CD4-positive, alpha-beta memory T cell (primary cell): Measurements from ENCODE around the gene TMEM61. TPM values are rescaled to one million over a fixed set of nuclear protein-coding genes. Genes with fewer than 3 reads are reported as not detected.
A peak's percentile ranks its signal among the peaks of the same experiment; 100 is the strongest.

Experiments
- CTCF ChIA-PET: fragments of 350-600 bp; sonication (Branson Sonifier 250); formaldehyde crosslinking; loops from one replicate; lab custom pipeline; 2021; ENCODE audit warnings: inconsistent platforms; ENCODE audit not compliant: partially characterized antibody; lab: Charles Lee
- POLR2A ChIA-PET: fragments of 350-600 bp; sonication (Branson Sonifier 250); formaldehyde crosslinking; loops from one replicate; lab custom pipeline; 2021; ENCODE audit not compliant: partially characterized antibody; lab: Charles Lee
- DNase-seq, 5 donors: peaks; one replicate each; pipeline versions ENCODE4 v3.0.0 to v3.0.0-alpha.2; 2020 to 2022; ENCODE audit warnings: mixed read lengths in 1 of 5
- H3K27ac ChIP-seq: one replicate; pipeline ENCODE4 v1.7.0; 2013; ENCODE audit warnings: low read depth, low read length
- H3K27me3 ChIP-seq: 2 replicates; pipeline ENCODE4 v1.7.0; 2013; ENCODE audit warnings: mild to moderate bottlenecking, low read length, moderate library complexity; ENCODE audit not compliant: insufficient read depth
- H3K36me3 ChIP-seq: 2 replicates; pipeline ENCODE4 v1.7.0; 2013; ENCODE audit warnings: mild to moderate bottlenecking, low read length, moderate library complexity; ENCODE audit not compliant: insufficient read depth
- H3K4me1 ChIP-seq: 2 replicates; pipeline ENCODE4 v1.7.0; 2013; ENCODE audit warnings: mild to moderate bottlenecking, low read length, moderate library complexity; ENCODE audit not compliant: insufficient read depth
- H3K4me3 ChIP-seq, 2 donors: one replicate each; pipeline ENCODE4 v1.7.0; 2013; ENCODE audit warnings: low read length in 2 of 2, mild to moderate bottlenecking in 1 of 2
- H3K9me3 ChIP-seq, 2 donors: one replicate each; pipeline ENCODE4 v1.7.0; 2013; ENCODE audit warnings: low read length in 2 of 2, control low read depth in 1 of 2; ENCODE audit not compliant: control insufficient read depth in 1 of 2
- H3K27ac Mint-ChIP-seq, 7 donors: one replicate each; pipeline ENCODE4 v1.8.0; 2020 to 2021; ENCODE audit warnings: mixed read lengths in 7 of 7, mild to moderate bottlenecking in 6 of 7, inconsistent platforms in 3 of 7, moderate library complexity in 3 of 7
- H3K27me3 Mint-ChIP-seq, 2 donors: one replicate each; pipeline ENCODE4 v1.8.0; 2020 to 2021; ENCODE audit warnings: mixed read lengths in 2 of 2
- H3K36me3 Mint-ChIP-seq, 2 donors: one replicate each; pipeline ENCODE4 v1.8.0; 2020 to 2021; ENCODE audit warnings: mixed read lengths in 2 of 2, inconsistent platforms in 1 of 2, mild to moderate bottlenecking in 1 of 2
- H3K4me1 Mint-ChIP-seq, 4 donors: one replicate each; pipeline ENCODE4 v1.8.0; 2020 to 2021; ENCODE audit warnings: mixed read lengths in 4 of 4, mild to moderate bottlenecking in 1 of 4
- H3K4me3 Mint-ChIP-seq, 8 donors: one replicate each; pipeline ENCODE4 v1.8.0; 2020 to 2021; ENCODE audit warnings: mixed read lengths in 8 of 8, mild to moderate bottlenecking in 7 of 8, moderate library complexity in 6 of 8, inconsistent platforms in 3 of 8
- H3K9me3 Mint-ChIP-seq, 8 donors: one replicate each; pipeline ENCODE4 v1.8.0; 2020 to 2021; ENCODE audit warnings: mixed read lengths in 8 of 8, mild to moderate bottlenecking in 5 of 8, inconsistent platforms in 3 of 8, moderate library complexity in 1 of 8
- intact Hi-C: fragments of 100-400 bp; cut with micrococcal nuclease; formaldehyde crosslinking; loops from one replicate; pipeline ENCODE4 v1.15.1; 2023
- polyA plus RNA-seq, 2 donors: library from polyadenylated mRNA; unstranded; fragments of 300-500 nt; fragmentation: Illumina TruSeq; gene quantifications; one replicate each; pipeline ENCODE4 v1.2.3, GENCODE V29; 2021
- total RNA-seq, 2 experiments: library from RNA; stranded (reverse); gene quantifications; one replicate each; pipeline ENCODE4 v1.2.3, GENCODE V29; 2021

Gene TMEM61
- total and polyA plus RNA-seq, 4 experiments from 2014 or later, result not detected

- H3K4me3 Mint-ChIP-seq, result peak overlapping the region in 7 of 8 donors; percentile 50 to 80 (median 74)
- no peaks in the 10 kb centered on the region for H3K36me3 Mint-ChIP-seq
- intact Hi-C loops, result no loop called here
- H3K4me1 Mint-ChIP-seq, result peaks cover 21 to 29% (median 21%) of the 10 kb centered on the region in 4 donors
- ChIA-PET CTCF (interaction anchor here (1.7 to 14.5 kb wide), 4 partner anchors 8 to 54 kb away, joined by 7 to 337 read pairs (median 14); no protein-coding TSS in a partner anchor), POLR2A (interaction anchor here (0.9 to 2.1 kb wide), 3 partner anchors 45 to 50 kb away, joined by 3 to 18 read pairs (median 11); no protein-coding TSS in a partner anchor)
- no peak overlapping the region for H3K27ac ChIP-seq
- H3K27me3 ChIP-seq, result peaks cover 7% of the 10 kb centered on the region
- H3K36me3 ChIP-seq, result no peaks in the 10 kb centered on the region
- H3K9me3 Mint-ChIP-seq, result no peaks in the 10 kb centered on the region
- no peaks in the 10 kb centered on the region for H3K9me3 ChIP-seq
- no peak overlapping the region for H3K4me3 ChIP-seq
- H3K27me3 Mint-ChIP-seq, result peaks cover 15 to 24% of the 10 kb centered on the region in 2 donors
- no peak for DNase-seq
- H3K4me1 ChIP-seq, result peaks cover 22% of the 10 kb centered on the region
- peak overlapping the region; percentile 84 to 95 (median 93) for H3K27ac Mint-ChIP-seq
Observed at GRCh38 chr1:54995013-54995760, 14.8 kb downstream of the TMEM61 start.

- H3K27me3 ChIP-seq, result peaks cover 7% of the 10 kb centered on the region
Observed at GRCh38 chr1:54995835-54996234, 15.4 kb downstream of the TMEM61 start.

GRCh38 chr1:54996359-54996868 lies 16.0 kb downstream of the TMEM61 start:
- Histone ChIP-seq H3K36me3 (no peaks in the 10 kb centered on the region), H3K4me3 (peak overlapping the region in 1 of 2 donors; percentile 41), H3K27ac (peak overlapping the region; percentile 23), H3K4me1 (peaks cover 22% of the 10 kb centered on the region), H3K27me3 (peaks cover 7% of the 10 kb centered on the region), H3K9me3 (no peaks in the 10 kb centered on the region)
- Mint-ChIP-seq H3K4me1 (peaks cover 21 to 29% (median 21%) of the 10 kb centered on the region in 4 donors), H3K27ac (peak overlapping the region; percentile 84 to 95 (median 93)), H3K36me3 (no peaks in the 10 kb centered on the region), H3K4me3 (peak overlapping the region; percentile 50 to 80 (median 75)), H3K9me3 (no peaks in the 10 kb centered on the region), H3K27me3 (peaks cover 15 to 28% of the 10 kb centered on the region in 2 donors)
- intact Hi-C loops, result loop anchor here (1.0 kb wide), 3 partner anchors 46 to 324 kb away; no protein-coding TSS in a partner anchor
- peak; percentile 76 to 83 (median 81) for DNase-seq
- ChIA-PET POLR2A (interaction anchor here (0.9 to 2.1 kb wide), 4 partner anchors 46 to 51 kb away, joined by 3 to 18 read pairs (median 7); no protein-coding TSS in a partner anchor), CTCF (interaction anchor here (0.5 to 14.5 kb wide), 14 partner anchors 9 to 508 kb away, joined by 3 to 337 read pairs (median 5); no protein-coding TSS in a partner anchor)

More at GRCh38 chr1:54995835-54996234, 15.4 kb downstream of the TMEM61 start:
- peak overlapping the region; percentile 84 to 95 (median 93) for H3K27ac Mint-ChIP-seq
- H3K27me3 Mint-ChIP-seq, result peaks cover 15 to 27% of the 10 kb centered on the region in 2 donors
- peak overlapping the region; percentile 50 to 80 (median 75) for H3K4me3 Mint-ChIP-seq
- ChIA-PET CTCF (interaction anchor here (0.5 to 14.5 kb wide), 11 partner anchors 9 to 507 kb away, joined by 3 to 337 read pairs (median 7); no protein-coding TSS in a partner anchor), POLR2A (interaction anchor here (0.9 to 2.1 kb wide), 4 partner anchors 45 to 51 kb away, joined by 3 to 18 read pairs (median 7); no protein-coding TSS in a partner anchor)
- Histone ChIP-seq H3K27ac (peak overlapping the region; percentile 23), H3K4me3 (peak overlapping the region in 1 of 2 donors; percentile 41), H3K9me3 (no peaks in the 10 kb centered on the region), H3K36me3 (no peaks in the 10 kb centered on the region), H3K4me1 (peaks cover 22% of the 10 kb centered on the region)
- DNase-seq, result peak; percentile 57 to 83 (median 78)
- H3K36me3 Mint-ChIP-seq, result no peaks in the 10 kb centered on the region
- intact Hi-C loops, result loop anchor here (1.0 kb wide), 3 partner anchors 46 to 324 kb away; no protein-coding TSS in a partner anchor
- H3K4me1 Mint-ChIP-seq, result peaks cover 21 to 29% (median 21%) of the 10 kb centered on the region in 4 donors
- H3K9me3 Mint-ChIP-seq, result no peaks in the 10 kb centered on the region

DNA sequence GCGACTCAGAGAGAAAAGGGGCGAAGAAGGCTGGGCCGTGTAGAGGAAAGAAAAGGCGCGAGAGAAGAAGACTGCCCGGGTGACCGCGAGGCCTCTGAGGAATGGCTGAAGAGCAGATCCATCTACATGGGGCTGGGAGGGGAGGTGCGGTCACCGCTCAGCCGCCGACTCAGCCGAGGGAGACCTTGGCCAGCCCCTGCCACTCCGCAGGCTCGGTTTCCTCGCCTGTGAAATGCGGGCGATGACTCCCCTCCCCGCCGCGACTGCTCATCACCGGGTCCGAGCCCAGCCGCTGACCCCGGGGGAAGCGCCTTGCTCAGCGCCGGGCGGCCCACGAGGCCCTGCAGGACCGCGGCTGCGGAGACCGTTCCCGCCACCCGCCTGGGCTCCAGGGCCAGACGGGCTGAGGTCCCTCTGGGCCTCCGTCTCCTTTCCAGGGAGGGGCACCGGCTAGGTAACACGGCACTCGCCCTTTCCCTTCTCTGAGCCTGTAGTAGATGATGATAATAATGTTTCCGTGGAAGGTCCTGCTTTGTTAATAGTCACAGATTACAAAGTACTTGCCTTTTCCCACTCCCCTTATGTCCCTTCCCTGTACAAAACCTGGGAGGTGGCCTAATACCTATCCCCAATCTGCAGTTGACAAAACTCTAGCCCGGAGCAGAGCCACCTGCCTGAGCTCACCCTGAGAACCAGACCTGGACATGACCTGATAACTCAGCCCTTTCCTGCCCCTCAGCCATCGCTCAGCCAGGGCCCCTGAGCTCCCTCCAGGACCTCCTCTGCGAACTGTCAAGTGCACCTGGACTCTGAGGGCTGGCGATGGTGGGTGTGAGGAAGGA lies 16.7 kb downstream of the TMEM61 start:
- Mint-ChIP-seq H3K36me3 (no peaks in the 10 kb centered on the region), H3K4me3 (peak overlapping the region in 7 of 8 donors; percentile 68 to 80 (median 76)), H3K27me3 (peaks cover 15 to 28% of the 10 kb centered on the region in 2 donors), H3K27ac (peak overlapping the region in 5 of 7 donors; percentile 35 to 95 (median 84)), H3K4me1 (peaks cover 21 to 29% (median 21%) of the 10 kb centered on the region in 4 donors), H3K9me3 (no peaks in the 10 kb centered on the region)
- ChIA-PET POLR2A (interaction anchor here (0.9 to 2.1 kb wide), 3 partner anchors 47 to 52 kb away, joined by 3 to 18 read pairs (median 11); no protein-coding TSS in a partner anchor), CTCF (interaction anchor here (0.7 to 14.5 kb wide), 12 partner anchors 10 to 143 kb away, joined by 3 to 337 read pairs (median 6); no protein-coding TSS in a partner anchor)
- Histone ChIP-seq H3K4me3 (peak overlapping the region in 1 of 2 donors; percentile 41), H3K27ac (no peak overlapping the region), H3K4me1 (peaks cover 22% of the 10 kb centered on the region), H3K9me3 (no peaks in the 10 kb centered on the region), H3K36me3 (no peaks in the 10 kb centered on the region), H3K27me3 (peaks cover 7% of the 10 kb centered on the region)
- no peak for DNase-seq
- intact Hi-C loops, result loop anchor here (1.0 kb wide), 3 partner anchors 47 to 325 kb away; no protein-coding TSS in a partner anchor

DNA sequence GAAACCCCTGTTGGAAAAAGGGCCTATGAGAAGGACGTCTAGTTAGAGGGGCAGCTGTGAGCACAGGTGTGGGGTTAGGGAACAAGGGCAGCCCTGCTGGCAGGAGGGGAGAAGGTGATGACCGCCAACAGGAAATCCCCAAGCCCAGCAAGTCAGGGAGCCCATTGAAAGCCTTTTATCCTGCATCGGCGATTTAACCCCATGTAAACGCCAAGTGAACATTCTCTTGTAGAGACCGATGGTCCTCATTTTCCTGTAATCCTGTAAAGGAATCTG lies 17.2 kb downstream of the TMEM61 start:
- Histone ChIP-seq H3K9me3 (no peaks in the 10 kb centered on the region), H3K27me3 (peaks cover 7% of the 10 kb centered on the region), H3K36me3 (no peaks in the 10 kb centered on the region), H3K4me1 (peaks cover 22% of the 10 kb centered on the region), H3K27ac (no peak overlapping the region), H3K4me3 (no peak overlapping the region)
- no peak overlapping the region for H3K27ac Mint-ChIP-seq
- DNase-seq, result no peak
- no peaks in the 10 kb centered on the region for H3K9me3 Mint-ChIP-seq
- POLR2A ChIA-PET, result no interaction called here
- H3K4me1 Mint-ChIP-seq, result peaks cover 21 to 29% (median 21%) of the 10 kb centered on the region in 4 donors
- CTCF ChIA-PET, result interaction anchor here (1.3 to 14.5 kb wide), 2 partner anchors 12 to 48 kb away, joined by 4 to 337 read pairs; no protein-coding TSS in a partner anchor
- intact Hi-C loops, result no loop called here
- no peaks in the 10 kb centered on the region for H3K36me3 Mint-ChIP-seq
- H3K27me3 Mint-ChIP-seq, result peaks cover 15 to 28% of the 10 kb centered on the region in 2 donors
- peak overlapping the region in 4 of 8 donors; percentile 6 to 76 (median 60) for H3K4me3 Mint-ChIP-seq

GRCh38 chr1:54998100-54998499 lies 17.7 kb downstream of the TMEM61 start:
- POLR2A ChIA-PET, result no interaction called here
- CTCF ChIA-PET, result interaction anchor here (14.5 kb wide), 1 partner anchor 49 kb away, joined by 337 read pairs; no protein-coding TSS in a partner anchor
- no peak overlapping the region for H3K27ac Mint-ChIP-seq
- Histone ChIP-seq H3K27me3 (peaks cover 7% of the 10 kb centered on the region), H3K36me3 (no peaks in the 10 kb centered on the region), H3K27ac (no peak overlapping the region), H3K4me3 (no peak overlapping the region), H3K4me1 (peaks cover 22% of the 10 kb centered on the region), H3K9me3 (no peaks in the 10 kb centered on the region)
- no peaks in the 10 kb centered on the region for H3K36me3 Mint-ChIP-seq
- H3K4me3 Mint-ChIP-seq, result no peak overlapping the region
- intact Hi-C loops, result no loop called here
- DNase-seq, result no peak
- H3K9me3 Mint-ChIP-seq, result no peaks in the 10 kb centered on the region
- H3K4me1 Mint-ChIP-seq, result peaks cover 21 to 29% (median 21%) of the 10 kb centered on the region in 4 donors
- peaks cover 15 to 28% of the 10 kb centered on the region in 2 donors for H3K27me3 Mint-ChIP-seq
